ENCODE measurements around the gene CCND2. TPM values are rescaled to one million over a fixed set of nuclear protein-coding genes. Genes with fewer than 3 reads are reported as not detected.

The CCND2 gene
- total RNA-seq, 1 donor from 2014 or later = 115 TPM

GRCh38 chr12:4230526-4230925 is 43.0 kb upstream of the CCND2 start:
- Histone ChIP-seq H3K36me3 (ENCODE audit: control insufficient read depth, insufficient read depth, low read length) (no peaks in the 10 kb centered on the region), H3K27me3 (ENCODE audit: control insufficient read depth, insufficient read depth, low read length) (no peaks in the 10 kb centered on the region), H3K4me3 (ENCODE audit: low read depth, low read length) (no peak overlapping the region)
- DNase-seq (ENCODE audit: low read depth) (no peak), FAIRE-seq (no peak)
- TF ChIP-seq CTCF (IDR thresholded peaks at IDR 0.05; ENCODE audit: insufficient read depth, low read length, severe bottlenecking) = no peak

GRCh38 chr12:4238577-4238976 is 35.0 kb upstream of the CCND2 start:
- DNase-seq (ENCODE audit: low read depth) (no peak), FAIRE-seq (no peak)
- no peak for TF ChIP-seq CTCF (IDR thresholded peaks at IDR 0.05; ENCODE audit: insufficient read depth, low read length, severe bottlenecking)
- no peaks in the 10 kb centered on the region for H3K36me3 ChIP-seq (ENCODE audit: control insufficient read depth, insufficient read depth, low read length)
- H3K4me3 ChIP-seq (ENCODE audit: low read depth, low read length) = no peak overlapping the region
- H3K27me3 ChIP-seq (ENCODE audit: control insufficient read depth, insufficient read depth, low read length) = peaks cover 3% of the 10 kb centered on the region

- Histone ChIP-seq H3K27me3 (ENCODE audit: control insufficient read depth, insufficient read depth, low read length) (peaks cover 3% of the 10 kb centered on the region), H3K4me3 (ENCODE audit: low read depth, low read length) (no peak overlapping the region), H3K36me3 (ENCODE audit: control insufficient read depth, insufficient read depth, low read length) (no peaks in the 10 kb centered on the region)
- DNase-seq (ENCODE audit: low read depth) (no peak), FAIRE-seq (no peak)
- TF ChIP-seq CTCF (IDR thresholded peaks at IDR 0.05; ENCODE audit: insufficient read depth, low read length, severe bottlenecking) = no peak
These were observed 33.8 kb upstream of the CCND2 start for GRCh38 chr12:4239746-4240145.

GRCh38 chr12:4240161-4240783 is 33.3 kb upstream of the CCND2 start:
- Histone ChIP-seq H3K36me3 (ENCODE audit: control insufficient read depth, insufficient read depth, low read length) (no peaks in the 10 kb centered on the region), H3K27me3 (ENCODE audit: control insufficient read depth, insufficient read depth, low read length) (peaks cover 3% of the 10 kb centered on the region), H3K4me3 (ENCODE audit: low read depth, low read length) (no peak overlapping the region)
- no peak for TF ChIP-seq CTCF (IDR thresholded peaks at IDR 0.05; ENCODE audit: insufficient read depth, low read length, severe bottlenecking)
- peak; percentile 6 for DNase-seq (ENCODE audit: low read depth)
- peak; percentile 66 for FAIRE-seq

GRCh38 chr12:4240981-4241380 is 32.6 kb upstream of the CCND2 start:
- Histone ChIP-seq H3K27me3 (ENCODE audit: control insufficient read depth, insufficient read depth, low read length) (peaks cover 3% of the 10 kb centered on the region), H3K36me3 (ENCODE audit: control insufficient read depth, insufficient read depth, low read length) (no peaks in the 10 kb centered on the region), H3K4me3 (ENCODE audit: low read depth, low read length) (no peak overlapping the region)
- FAIRE-seq (peak; percentile 18), DNase-seq (ENCODE audit: low read depth) (no peak)
- TF ChIP-seq CTCF (IDR thresholded peaks at IDR 0.05; ENCODE audit: insufficient read depth, low read length, severe bottlenecking) = no peak

- Histone ChIP-seq H3K36me3 (ENCODE audit: control insufficient read depth, insufficient read depth, low read length) (no peaks in the 10 kb centered on the region), H3K4me3 (ENCODE audit: low read depth, low read length) (no peak overlapping the region), H3K27me3 (ENCODE audit: control insufficient read depth, insufficient read depth, low read length) (peaks cover 3% of the 10 kb centered on the region)
- no peak for DNase-seq (ENCODE audit: low read depth)
- FAIRE-seq = peak; percentile 93
- TF ChIP-seq CTCF (IDR thresholded peaks at IDR 0.05; ENCODE audit: insufficient read depth, low read length, severe bottlenecking) = no peak
These were observed 32.0 kb upstream of the CCND2 start for GRCh38 chr12:4241592-4241991.

Measured in bronchial epithelial cell (primary cell).